H1 (cell line): ENCODE measurements around the gene FOXL3. TPM values are rescaled to one million over a fixed set of nuclear protein-coding genes. Genes with fewer than 3 reads are reported as not detected.

Experiments used
- CREB1 ChIP-seq: IDR thresholded peaks from 2 replicates; pipeline ENCODE4 v1.6.1; 2012; ENCODE audit warnings: inconsistent platforms
- RNF2 ChIP-seq: fragments of 200-900, 300-1000 bp; sonication (generic); IDR thresholded peaks from 2 replicates; pipeline ENCODE4 v1.7.1; 2016; ENCODE audit warnings: borderline replicate concordance, low read depth, mild to moderate bottlenecking, antibody characterized with exemption, low read length; ENCODE audit not compliant: poor library complexity, severe bottlenecking; ENCODE audit errors: missing control alignments
- TBP ChIP-seq: IDR thresholded peaks from 2 replicates; pipeline ENCODE4 v1.6.1; 2011; ENCODE audit warnings: low read depth, low read length, improper control_type of control experiment
- polyA plus RNA-seq, 7 experiments: library from polyadenylated mRNA; depleted of rRNA in 3 of 7; stranded (reverse) in 5 of 7; unstranded in 2 of 7; fragments of >200 nt in 5 of 7; fragments of 200-250 nt in 2 of 7; gene quantifications; 1 replicate in 5 of 7; 2 replicates in 1 of 7; 4 replicates in 1 of 7; pipeline versions ENCODE4 v1.2.1 to v1.2.3, GENCODE V29; 2011 to 2013; ENCODE audit warnings: missing spikeins in 2 of 7, mixed read lengths in 2 of 7
- total RNA-seq: library from RNA; stranded (reverse); fragmentation: NEBNext Ultra II Directional; extraction: Animal tissue kit (Norgen Biotek cat#: 25700); gene quantifications from 2 replicates; pipeline ENCODE4 v1.2.1, GENCODE V29; 2021

FOXL3 gene
- total and polyA plus RNA-seq, 2 of the 8 experiments (the other 6 are each of a cell fraction or from before 2014, with no cell fraction given), result not detected

GRCh38 chr7:244974-245373 lies 45.0 kb upstream of the FOXL3 start (continued):
- TF ChIP-seq RNF2, result no peak
- TF ChIP-seq CREB1, result no peak
- no peak for TF ChIP-seq TBP
